ENCODE data around the gene KITLG. TPM values are rescaled to one million over a fixed set of nuclear protein-coding genes. Genes with fewer than 3 reads are reported as not detected.

KITLG gene
- total and polyA plus RNA-seq, 2 donors (not counting 1 experiment from before 2014, with no cell fraction given) = not detected

GRCh38 chr12:88458327-88458726, 121.9 kb downstream of the KITLG start:
- no peaks in the 10 kb centered on the region for H3K27me3 ChIP-seq (replicated peaks in 1 of 4; ENCODE audit: control extremely low read depth in 1 of 4, control insufficient read depth in 3 of 4, insufficient read depth in 4 of 4, low read length in 3 of 4)
- no peaks in the 10 kb centered on the region for H3K9me3 ChIP-seq (ENCODE audit: control extremely low read depth in 1 of 3, control insufficient read depth in 2 of 3, insufficient read depth in 1 of 3, low read length in 2 of 3)
- H3K27ac ChIP-seq (ENCODE audit: low read length in 2 of 2) = no peak overlapping the region
- H3K4me3 ChIP-seq (ENCODE audit: control extremely low read depth in 1 of 5, extremely low read depth in 1 of 5, insufficient read depth in 1 of 5, low read depth in 2 of 5, low read length in 4 of 5) = no peak overlapping the region
- no CpG with 5 or more reads among the region's 1 CpG for WGBS (ENCODE audit: insufficient coverage)
- intact Hi-C loops (cut with micrococcal nuclease) = no loop called here
- Mint-ChIP-seq H3K4me1 (no peaks in the 10 kb centered on the region), H3K27ac (no peak overlapping the region), H3K4me3 (no peak overlapping the region), H3K27me3 (no peaks in the 10 kb centered on the region), H3K9me3 (ENCODE audit: insufficient read depth) (no peaks in the 10 kb centered on the region)
- H3K4me1 ChIP-seq (ENCODE audit: control insufficient read depth in 2 of 2, insufficient read depth in 2 of 2, low read length in 2 of 2) = no peaks in the 10 kb centered on the region
- ATAC-seq (ENCODE audit: low read depth) (no peak), DNase-seq (no peak)
- H4K20me1 ChIP-seq (ENCODE audit: control insufficient read depth, insufficient read depth, low read length, poor library complexity, severe bottlenecking) = no peaks in the 10 kb centered on the region
- no peaks in the 10 kb centered on the region for H3K79me2 ChIP-seq (ENCODE audit: control insufficient read depth, insufficient read depth, low read length)
- TF ChIP-seq EZH2 (IDR thresholded peaks at IDR 0.05; ENCODE audit: borderline replicate concordance, insufficient read depth, low read depth, low read length, poor library complexity, severe bottlenecking) = no peak
- TF ChIP-seq, protein P1, sequence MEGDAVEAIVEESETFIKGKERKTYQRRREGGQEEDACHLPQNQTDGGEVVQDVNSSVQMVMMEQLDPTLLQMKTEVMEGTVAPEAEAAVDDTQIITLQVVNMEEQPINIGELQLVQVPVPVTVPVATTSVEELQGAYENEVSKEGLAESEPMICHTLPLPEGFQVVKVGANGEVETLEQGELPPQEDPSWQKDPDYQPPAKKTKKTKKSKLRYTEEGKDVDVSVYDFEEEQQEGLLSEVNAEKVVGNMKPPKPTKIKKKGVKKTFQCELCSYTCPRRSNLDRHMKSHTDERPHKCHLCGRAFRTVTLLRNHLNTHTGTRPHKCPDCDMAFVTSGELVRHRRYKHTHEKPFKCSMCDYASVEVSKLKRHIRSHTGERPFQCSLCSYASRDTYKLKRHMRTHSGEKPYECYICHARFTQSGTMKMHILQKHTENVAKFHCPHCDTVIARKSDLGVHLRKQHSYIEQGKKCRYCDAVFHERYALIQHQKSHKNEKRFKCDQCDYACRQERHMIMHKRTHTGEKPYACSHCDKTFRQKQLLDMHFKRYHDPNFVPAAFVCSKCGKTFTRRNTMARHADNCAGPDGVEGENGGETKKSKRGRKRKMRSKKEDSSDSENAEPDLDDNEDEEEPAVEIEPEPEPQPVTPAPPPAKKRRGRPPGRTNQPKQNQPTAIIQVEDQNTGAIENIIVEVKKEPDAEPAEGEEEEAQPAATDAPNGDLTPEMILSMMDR (IDR thresholded peaks at IDR 0.05) = no peak
- ChIA-PET POLR2A (no interaction called here), CTCF (no interaction called here)
- H2AFZ ChIP-seq (ENCODE audit: insufficient read depth, low read depth, low read length, poor library complexity, severe bottlenecking) = no peak overlapping the region
- no peaks in the 10 kb centered on the region for H3K36me3 ChIP-seq (replicated peaks in 1 of 2; ENCODE audit: control extremely low read depth in 1 of 2, control insufficient read depth in 1 of 2, extremely low read depth in 1 of 2, insufficient read depth in 2 of 2, low read length in 1 of 2)
- H3K9ac ChIP-seq (ENCODE audit: low read length) = no peak overlapping the region
- no peak overlapping the region for H3K4me2 ChIP-seq (replicated peaks; ENCODE audit: low read depth, low read length, poor library complexity, severe bottlenecking)

GRCh38 chr12:88453323-88453722, 126.9 kb downstream of the KITLG start:
- Histone ChIP-seq H3K4me3 (ENCODE audit: control extremely low read depth in 1 of 5, extremely low read depth in 1 of 5, insufficient read depth in 1 of 5, low read depth in 2 of 5, low read length in 4 of 5) (no peak overlapping the region), H4K20me1 (ENCODE audit: control insufficient read depth, insufficient read depth, low read length, poor library complexity, severe bottlenecking) (no peaks in the 10 kb centered on the region), H3K9ac (ENCODE audit: low read length) (no peak overlapping the region), H2AFZ (ENCODE audit: insufficient read depth, low read depth, low read length, poor library complexity, severe bottlenecking) (no peak overlapping the region), H3K27ac (ENCODE audit: low read length in 2 of 2) (no peak overlapping the region), H3K9me3 (ENCODE audit: control extremely low read depth in 1 of 3, control insufficient read depth in 2 of 3, insufficient read depth in 1 of 3, low read length in 2 of 3) (no peaks in the 10 kb centered on the region), H3K4me2 (replicated peaks; ENCODE audit: low read depth, low read length, poor library complexity, severe bottlenecking) (no peak overlapping the region), H3K27me3 (replicated peaks in 1 of 4; ENCODE audit: control extremely low read depth in 1 of 4, control insufficient read depth in 3 of 4, insufficient read depth in 4 of 4, low read length in 3 of 4) (no peaks in the 10 kb centered on the region), H3K36me3 (replicated peaks in 1 of 2; ENCODE audit: control extremely low read depth in 1 of 2, control insufficient read depth in 1 of 2, extremely low read depth in 1 of 2, insufficient read depth in 2 of 2, low read length in 1 of 2) (no peaks in the 10 kb centered on the region), H3K4me1 (ENCODE audit: control insufficient read depth in 2 of 2, insufficient read depth in 2 of 2, low read length in 2 of 2) (no peaks in the 10 kb centered on the region), H3K79me2 (ENCODE audit: control insufficient read depth, insufficient read depth, low read length) (no peaks in the 10 kb centered on the region)
- ATAC-seq (ENCODE audit: low read depth) (no peak), DNase-seq (no peak)
- H3K27me3 Mint-ChIP-seq = no peaks in the 10 kb centered on the region
- ChIA-PET POLR2A (no interaction called here), CTCF (no interaction called here)
- H3K27ac Mint-ChIP-seq = no peak overlapping the region
- intact Hi-C loops (cut with micrococcal nuclease) = no loop called here
- TF ChIP-seq, protein P1 (IDR thresholded peaks at IDR 0.05) = no peak
- no peak for TF ChIP-seq EZH2 (IDR thresholded peaks at IDR 0.05; ENCODE audit: borderline replicate concordance, insufficient read depth, low read depth, low read length, poor library complexity, severe bottlenecking)
- H3K4me3 Mint-ChIP-seq = no peak overlapping the region
- no peaks in the 10 kb centered on the region for H3K4me1 Mint-ChIP-seq
- no peaks in the 10 kb centered on the region for H3K9me3 Mint-ChIP-seq (ENCODE audit: insufficient read depth)
